Measurements from ENCODE around the gene SH3PXD2A.

Gene SH3PXD2A

DNA sequence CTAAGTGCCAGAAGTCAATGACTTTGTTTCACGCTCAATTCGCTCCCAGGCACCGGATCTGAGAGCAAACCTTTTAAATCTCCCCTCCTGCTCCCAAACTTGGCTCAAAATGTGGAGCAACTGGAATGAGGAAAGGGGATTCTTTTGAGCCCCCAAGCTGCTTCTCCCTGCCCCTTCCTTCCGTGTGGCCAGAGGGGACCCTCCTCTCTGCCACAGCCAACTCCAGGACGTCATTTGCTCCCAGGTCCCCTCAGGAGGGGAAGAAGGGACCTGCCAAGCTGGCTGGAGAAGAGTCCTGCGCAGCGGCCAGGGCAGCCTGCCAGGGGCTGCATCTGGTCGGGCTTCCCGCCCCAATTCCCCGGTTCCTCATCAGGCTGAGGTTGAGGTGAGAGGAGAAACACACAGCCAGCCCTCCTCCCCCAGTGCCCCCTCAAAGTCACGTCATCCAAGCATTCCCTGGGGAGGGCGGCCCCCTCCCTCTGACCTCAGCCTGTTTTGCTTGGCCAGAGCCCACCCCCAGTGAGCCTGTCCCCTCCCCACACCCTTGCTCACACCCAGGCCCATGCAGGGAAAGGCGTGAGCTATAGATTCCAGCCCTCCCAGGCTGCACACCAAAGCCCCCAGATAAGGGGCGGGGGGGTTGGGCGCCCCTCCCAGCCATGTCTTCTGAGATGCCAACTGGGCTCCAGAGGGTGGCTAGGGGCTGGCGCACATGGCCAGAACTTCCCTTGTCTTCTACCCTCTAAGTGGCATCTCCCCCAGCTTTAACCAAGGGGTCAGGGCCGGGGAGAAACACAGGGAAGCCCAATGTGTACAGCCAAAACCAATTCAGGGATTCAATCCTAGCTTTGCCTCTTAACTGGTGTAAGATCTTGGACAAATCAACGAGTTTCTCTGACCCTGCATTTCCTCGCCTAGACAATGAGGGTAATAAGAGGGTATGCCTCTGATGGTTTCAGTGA, 35.0 kb downstream of the SH3PXD2A start:
- TF ChIP-seq, protein P1, sequence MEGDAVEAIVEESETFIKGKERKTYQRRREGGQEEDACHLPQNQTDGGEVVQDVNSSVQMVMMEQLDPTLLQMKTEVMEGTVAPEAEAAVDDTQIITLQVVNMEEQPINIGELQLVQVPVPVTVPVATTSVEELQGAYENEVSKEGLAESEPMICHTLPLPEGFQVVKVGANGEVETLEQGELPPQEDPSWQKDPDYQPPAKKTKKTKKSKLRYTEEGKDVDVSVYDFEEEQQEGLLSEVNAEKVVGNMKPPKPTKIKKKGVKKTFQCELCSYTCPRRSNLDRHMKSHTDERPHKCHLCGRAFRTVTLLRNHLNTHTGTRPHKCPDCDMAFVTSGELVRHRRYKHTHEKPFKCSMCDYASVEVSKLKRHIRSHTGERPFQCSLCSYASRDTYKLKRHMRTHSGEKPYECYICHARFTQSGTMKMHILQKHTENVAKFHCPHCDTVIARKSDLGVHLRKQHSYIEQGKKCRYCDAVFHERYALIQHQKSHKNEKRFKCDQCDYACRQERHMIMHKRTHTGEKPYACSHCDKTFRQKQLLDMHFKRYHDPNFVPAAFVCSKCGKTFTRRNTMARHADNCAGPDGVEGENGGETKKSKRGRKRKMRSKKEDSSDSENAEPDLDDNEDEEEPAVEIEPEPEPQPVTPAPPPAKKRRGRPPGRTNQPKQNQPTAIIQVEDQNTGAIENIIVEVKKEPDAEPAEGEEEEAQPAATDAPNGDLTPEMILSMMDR (IDR thresholded peaks at IDR 0.05) = no peak

DNA sequence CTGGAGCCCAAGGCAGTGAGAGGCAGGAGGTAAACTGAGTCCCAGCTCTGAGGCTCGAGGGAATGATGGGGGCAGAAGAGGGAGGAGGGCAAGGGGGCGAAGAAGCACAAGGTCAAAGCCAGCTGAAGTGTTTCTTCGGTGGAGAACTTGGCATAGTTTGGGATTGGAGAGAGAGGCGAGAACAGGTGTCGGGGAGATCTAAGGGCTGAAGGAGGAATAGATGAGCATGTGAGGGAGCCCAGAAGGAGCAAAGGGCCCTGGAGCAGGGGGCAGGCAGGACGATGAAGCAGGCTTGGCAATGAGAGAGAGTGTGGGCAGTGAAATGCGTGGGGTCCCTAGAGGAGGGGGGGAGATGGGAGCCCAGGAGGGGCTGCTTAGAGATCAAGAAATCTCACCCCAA, 35.9 kb downstream of the SH3PXD2A start:
- TF ChIP-seq, protein P1 (IDR thresholded peaks at IDR 0.05) = no peak

DNA sequence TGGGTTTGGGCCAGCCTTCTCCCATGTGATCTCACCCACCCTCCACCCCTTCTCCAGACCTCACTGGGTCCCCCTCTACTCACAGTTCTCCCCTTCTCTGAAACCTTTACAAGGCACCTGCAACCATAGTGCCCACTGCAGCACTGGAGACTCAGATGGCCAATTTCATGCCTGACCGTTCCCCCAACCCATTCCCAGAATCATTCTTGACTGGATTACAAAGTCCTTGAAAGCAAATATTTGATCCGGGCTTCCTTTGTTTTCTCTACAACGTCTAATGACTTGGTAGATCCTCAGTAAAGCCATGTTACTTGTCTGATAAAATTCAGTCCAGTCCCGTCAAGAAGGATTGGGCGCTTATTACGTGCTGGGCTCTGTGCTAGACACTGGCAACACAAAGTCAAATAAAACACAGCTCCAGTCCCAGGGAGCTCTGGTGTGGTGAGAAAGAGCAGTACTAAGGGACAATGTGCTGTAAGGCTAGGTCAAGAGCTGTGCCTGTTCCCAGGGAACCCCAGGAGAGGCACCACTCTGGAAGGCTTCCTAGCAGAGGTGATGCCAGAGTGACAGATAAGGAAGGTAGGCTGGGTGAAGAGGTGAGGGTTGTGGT, 36.5 kb downstream of the SH3PXD2A start:
- TF ChIP-seq, protein P1 (IDR thresholded peaks at IDR 0.05) = no peak

DNA sequence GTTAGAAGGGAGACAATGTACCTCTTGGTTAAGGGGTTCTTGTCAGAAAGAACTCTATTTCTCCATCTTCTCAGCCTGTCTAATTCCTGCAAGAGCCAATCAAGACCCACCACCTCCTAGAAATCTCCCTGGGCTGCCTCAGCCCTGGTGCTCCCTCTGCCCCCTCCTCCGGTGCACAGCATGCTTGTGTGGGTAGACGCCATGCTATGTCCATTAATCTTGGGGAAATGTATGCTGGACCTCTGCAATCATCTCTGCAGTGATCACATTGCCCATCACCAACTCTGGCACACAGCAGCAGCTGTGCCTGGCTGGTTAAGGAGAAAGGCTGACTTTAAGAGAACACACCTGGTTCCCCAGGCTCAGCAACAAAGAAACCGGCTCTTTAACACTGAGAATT, 37.3 kb downstream of the SH3PXD2A start:
- TF ChIP-seq, protein P1 (IDR thresholded peaks at IDR 0.05) = no peak

DNA sequence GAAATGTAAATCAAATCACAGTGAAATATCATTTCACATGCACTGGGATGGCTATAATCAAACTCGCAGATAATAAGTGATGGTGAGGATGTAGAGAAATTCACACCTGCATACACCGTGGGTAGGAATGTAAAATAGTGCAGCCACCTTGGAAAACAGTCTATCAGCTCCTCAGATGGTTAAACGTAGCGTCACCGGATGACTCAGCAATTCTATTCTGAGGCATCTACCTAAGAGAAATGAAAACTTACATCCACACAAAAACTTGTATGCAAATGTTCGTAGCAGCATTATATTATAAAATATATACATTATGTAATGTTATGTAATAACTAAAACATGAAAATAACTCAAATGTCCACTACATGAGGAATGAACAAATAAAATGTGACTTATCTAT, 38.9 kb downstream of the SH3PXD2A start:
- TF ChIP-seq, protein P1 (IDR thresholded peaks at IDR 0.05) = no peak

DNA sequence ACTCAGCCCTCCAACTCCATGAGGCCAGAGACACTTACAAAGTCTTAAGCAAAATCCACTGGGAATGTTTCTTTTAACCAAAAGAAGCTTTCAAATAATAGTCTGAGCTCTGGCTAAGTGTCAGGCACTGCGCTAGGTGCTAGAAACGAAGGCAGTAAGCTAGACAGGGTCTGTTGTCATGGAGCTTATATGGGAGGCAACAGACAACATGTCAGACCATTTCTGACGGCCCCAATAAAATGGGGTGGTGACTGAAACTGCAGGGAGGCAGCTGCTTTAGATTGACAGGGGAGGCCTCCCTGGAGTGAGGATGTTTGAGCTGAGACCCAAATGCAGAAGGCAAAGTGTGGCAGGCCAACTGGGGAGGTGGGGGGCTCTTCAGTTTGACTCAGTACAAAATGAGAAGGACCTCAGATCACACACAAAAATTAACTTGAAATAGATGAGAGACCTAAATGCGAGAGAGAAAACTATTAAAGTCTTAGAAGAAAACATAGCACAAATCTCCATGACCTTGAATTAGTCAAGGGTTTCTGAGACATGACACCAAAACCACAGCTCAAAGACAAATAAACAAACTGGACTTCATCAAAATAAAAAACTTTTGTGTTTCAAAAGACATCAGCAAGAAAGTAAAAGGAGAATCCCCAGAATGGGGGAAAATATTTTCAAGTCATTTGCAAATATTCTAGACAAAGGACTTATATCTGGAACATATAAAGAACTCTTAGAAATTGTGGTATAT, 40.6 kb downstream of the SH3PXD2A start:
- TF ChIP-seq, protein P1 (IDR thresholded peaks at IDR 0.05) = no peak

DNA sequence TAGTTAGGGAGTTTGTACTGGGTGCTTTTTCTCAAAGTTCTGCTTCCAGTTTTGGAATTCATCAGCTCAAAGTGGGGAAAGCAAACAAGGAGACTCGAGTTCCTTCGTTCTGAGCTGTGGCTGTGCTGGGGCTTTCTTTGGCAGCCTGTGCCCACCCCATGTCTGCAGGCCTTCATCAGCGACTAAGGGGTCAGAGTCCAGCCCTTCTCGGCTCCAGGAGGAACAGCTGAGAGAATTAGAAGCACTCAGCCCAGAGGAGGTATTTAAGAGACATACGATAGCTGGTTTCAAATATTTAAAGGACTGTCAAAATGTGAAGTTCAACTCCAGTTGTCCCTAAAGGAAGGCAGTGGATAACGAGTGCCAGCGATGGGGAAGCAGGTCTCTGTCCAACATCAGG, 41.3 kb downstream of the SH3PXD2A start:
- TF ChIP-seq, protein P1 (IDR thresholded peaks at IDR 0.05) = no peak
